GM13977 (cell line): ENCODE data around the gene AMY2A.
"Not testable (repeated sequence)": the region's sequence is repeated elsewhere in the genome, so short reads cannot be mapped to it uniquely, and the experiment has no call there.

ENCODE experiments used
- DNase-seq: peaks from one replicate; pipeline ENCODE4 v3.0.0; 2012; ENCODE audit warnings: low spot score
- CTCF ChIP-seq: IDR thresholded peaks from 2 replicates; pipeline ENCODE4 v1.5.1; 2012; ENCODE audit warnings: mild to moderate bottlenecking, control low read depth; ENCODE audit not compliant: insufficient read depth; ENCODE audit errors: extremely low read depth, missing control alignments
- in situ Hi-C: fragments of 300-500 bp; cut with MboI; formaldehyde crosslinking; loops from one replicate; pipeline ENCODE4 v1.12.0; 2022; ENCODE audit warnings: low sequenced_read_pairs, low pct_unique_long_range_greater_than_20kb, mixed read lengths, inconsistent platforms; ENCODE audit not compliant: unreplicated experiment

AMY2A gene

GRCh38 chr1:103616994-103617477 is at the start of gene AMY2A:
Gene AMY2A, plus strand, starts transcription at chr1:103617427. Its CDS starts 14 bp downstream, at chr1:103617441.
- DNase-seq, in situ Hi-C loops: not testable (repeated sequence)

- DNase-seq: no peak
- in situ Hi-C loops: no loop called here
- no peak for TF ChIP-seq CTCF
These were observed 47.7 kb upstream of the AMY2A start for GRCh38 chr1:103569493-103569892.

GRCh38 chr1:103571289-103571688 is 45.9 kb upstream of the AMY2A start, which contains the start of gene AMY2B:
Gene AMY2B, plus strand, starts transcription at chr1:103571589. Its CDS starts 14 bp downstream, at chr1:103571603.
- in situ Hi-C loops, DNase-seq: not testable (repeated sequence)

- DNase-seq: no peak
- in situ Hi-C loops: no loop called here
- no peak for TF ChIP-seq CTCF
These were observed 41.2 kb upstream of the AMY2A start for GRCh38 chr1:103576065-103576464.

- in situ Hi-C loops, DNase-seq: not testable (repeated sequence)
These were observed 40.4 kb upstream of the AMY2A start for GRCh38 chr1:103576784-103577183.

GRCh38 chr1:103582464-103582863 is 34.8 kb upstream of the AMY2A start:
- in situ Hi-C loops: no loop called here
- DNase-seq: no peak
- no peak for TF ChIP-seq CTCF

- no peak for TF ChIP-seq CTCF
- in situ Hi-C loops: no loop called here
These were observed 33.3 kb upstream of the AMY2A start for GRCh38 chr1:103583887-103584286.

GRCh38 chr1:103584537-103584936 is 32.7 kb upstream of the AMY2A start:
- TF ChIP-seq CTCF: no peak
- in situ Hi-C loops: no loop called here
- DNase-seq: no peak

More at GRCh38 chr1:103583887-103584286, 33.3 kb upstream of the AMY2A start:
- DNase-seq: no peak

- DNase-seq, in situ Hi-C loops: not testable (repeated sequence)
These were observed 14.5 kb upstream of the AMY2A start for GRCh38 chr1:103602740-103603139.
